ENCODE measurements around the gene FNDC10.
"Not testable (repeated sequence)": the region's sequence is repeated elsewhere in the genome, so short reads cannot be mapped to it uniquely, and the experiment has no call there.

Gene FNDC10

GRCh38 chr1:1599935-1600860 lies at the start of gene FNDC10:
Gene FNDC10, minus strand, starts transcription at chr1:1600135. Its CDS starts 120 bp downstream, at chr1:1600015.
- 0 out of 2 replicates have a peak within 1 kb of the TSS, but pooled peaks have one; percentile 17 for H3K27ac ChIP-seq
- TF ChIP-seq CTCF (IDR thresholded peaks at IDR 0.05) (no peak), ZFX (IDR thresholded peaks at IDR 0.05; ENCODE audit: borderline replicate concordance) (no peak)

DNA sequence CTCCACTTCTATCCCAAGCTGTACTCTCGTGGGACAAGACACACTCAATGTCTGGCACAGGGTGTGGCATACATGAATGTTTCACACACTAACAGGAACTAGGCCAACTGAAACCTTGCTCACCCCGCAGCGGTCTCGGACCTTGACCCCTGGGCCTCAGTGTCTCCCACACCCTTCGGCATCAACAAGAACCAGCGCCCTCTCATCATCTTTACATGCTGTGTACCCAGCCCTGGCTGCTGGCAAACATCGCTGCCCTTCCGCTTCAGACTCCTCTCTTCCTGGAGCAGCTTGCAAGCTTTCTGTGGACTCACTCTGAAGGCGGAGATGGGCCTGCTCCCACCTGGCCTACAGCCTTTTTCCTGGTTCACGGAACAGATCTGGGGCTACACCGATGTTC lies 48.3 kb upstream of the FNDC10 start:
- H3K27ac ChIP-seq = not testable (repeated sequence)

GRCh38 chr1:1647567-1648241 lies 47.8 kb upstream of the FNDC10 start:
- not testable (repeated sequence) for H3K27ac ChIP-seq

GRCh38 chr1:1646326-1646725 lies 46.4 kb upstream of the FNDC10 start:
- H3K27ac ChIP-seq = not testable (repeated sequence)

DNA sequence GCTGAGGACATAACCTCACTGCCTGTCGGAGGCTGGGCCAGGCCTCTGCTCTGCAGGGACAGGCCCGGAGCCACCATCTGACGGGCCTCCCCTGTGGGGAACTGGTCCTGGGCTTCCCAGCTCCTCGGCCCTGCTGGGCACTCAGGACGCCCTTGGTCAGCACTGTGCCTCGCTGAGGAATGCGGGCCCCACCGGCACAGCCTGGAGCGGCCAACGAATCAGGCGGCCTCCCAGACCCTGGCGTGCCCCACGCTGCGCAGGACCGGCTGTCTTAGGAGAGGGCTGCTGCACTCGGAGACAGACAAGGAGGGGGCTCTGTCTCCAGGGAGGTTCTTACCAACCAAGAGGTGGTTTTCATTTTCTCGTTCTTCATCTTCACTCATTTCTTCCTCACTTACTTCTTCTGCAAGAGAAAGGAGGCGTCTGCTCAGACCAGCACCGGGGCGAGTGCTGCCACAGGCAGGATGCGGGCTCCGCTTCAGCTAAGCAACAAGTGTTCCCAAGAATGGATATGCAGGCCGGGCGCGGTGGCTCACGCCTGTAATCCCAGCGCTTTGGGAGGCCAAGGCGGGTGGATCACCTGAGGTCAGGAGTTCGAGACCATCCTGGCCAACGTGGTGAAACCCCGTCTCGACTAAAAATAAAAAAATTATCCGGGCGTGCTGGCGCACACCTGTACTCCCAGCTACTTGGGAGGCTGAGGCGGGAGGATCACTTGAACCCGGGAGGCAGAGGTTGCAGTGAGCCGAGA lies 41.0 kb upstream of the FNDC10 start:
- not testable (repeated sequence) for H3K27ac ChIP-seq

DNA sequence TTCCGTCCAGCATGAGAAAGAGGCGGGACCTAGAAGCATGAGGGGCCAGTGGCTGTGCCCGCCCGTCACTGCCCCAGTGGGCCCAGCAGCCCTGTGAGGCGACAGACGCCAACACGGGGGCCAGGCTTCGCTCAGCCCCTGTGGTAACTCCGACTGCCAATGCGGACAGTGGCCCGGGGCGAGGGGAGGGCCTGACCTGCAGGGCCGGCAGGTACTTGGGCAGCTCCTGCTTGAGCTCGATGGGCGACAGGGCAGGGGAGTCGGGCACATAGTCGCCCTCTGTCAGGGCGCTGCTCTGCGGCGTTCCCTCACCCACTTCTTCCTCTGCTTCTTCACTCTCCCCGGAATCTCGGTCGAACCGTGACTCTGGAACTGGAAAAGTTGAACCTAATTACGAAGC lies 40.1 kb upstream of the FNDC10 start:
- H3K27ac ChIP-seq = not testable (repeated sequence)

DNA sequence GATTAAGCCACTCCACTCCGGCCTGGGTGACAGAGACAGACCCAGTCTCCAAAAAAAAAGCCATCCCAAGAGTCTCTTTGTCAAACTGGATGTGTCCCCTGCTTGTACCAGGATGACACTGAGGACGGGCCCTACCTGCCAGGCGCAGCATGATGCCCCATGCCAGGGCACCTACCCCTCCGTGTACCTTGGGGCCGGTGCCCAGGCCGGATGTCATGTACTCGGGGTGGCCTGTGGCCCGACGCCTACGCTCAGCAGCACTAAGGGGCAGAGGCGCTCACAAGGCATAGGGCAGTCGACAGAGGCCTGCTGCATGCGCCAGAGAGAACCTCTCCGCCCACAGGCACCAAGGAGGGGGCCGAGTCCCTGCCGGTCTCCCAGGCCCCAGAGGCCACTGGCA lies 39.4 kb upstream of the FNDC10 start:
- not testable (repeated sequence) for H3K27ac ChIP-seq

- not testable (repeated sequence) for H3K27ac ChIP-seq
These were observed 38.6 kb upstream of the FNDC10 start for GRCh38 chr1:1638528-1638927.

GRCh38 chr1:1637479-1637875 lies 37.5 kb upstream of the FNDC10 start:
- H3K27ac ChIP-seq = not testable (repeated sequence)

DNA sequence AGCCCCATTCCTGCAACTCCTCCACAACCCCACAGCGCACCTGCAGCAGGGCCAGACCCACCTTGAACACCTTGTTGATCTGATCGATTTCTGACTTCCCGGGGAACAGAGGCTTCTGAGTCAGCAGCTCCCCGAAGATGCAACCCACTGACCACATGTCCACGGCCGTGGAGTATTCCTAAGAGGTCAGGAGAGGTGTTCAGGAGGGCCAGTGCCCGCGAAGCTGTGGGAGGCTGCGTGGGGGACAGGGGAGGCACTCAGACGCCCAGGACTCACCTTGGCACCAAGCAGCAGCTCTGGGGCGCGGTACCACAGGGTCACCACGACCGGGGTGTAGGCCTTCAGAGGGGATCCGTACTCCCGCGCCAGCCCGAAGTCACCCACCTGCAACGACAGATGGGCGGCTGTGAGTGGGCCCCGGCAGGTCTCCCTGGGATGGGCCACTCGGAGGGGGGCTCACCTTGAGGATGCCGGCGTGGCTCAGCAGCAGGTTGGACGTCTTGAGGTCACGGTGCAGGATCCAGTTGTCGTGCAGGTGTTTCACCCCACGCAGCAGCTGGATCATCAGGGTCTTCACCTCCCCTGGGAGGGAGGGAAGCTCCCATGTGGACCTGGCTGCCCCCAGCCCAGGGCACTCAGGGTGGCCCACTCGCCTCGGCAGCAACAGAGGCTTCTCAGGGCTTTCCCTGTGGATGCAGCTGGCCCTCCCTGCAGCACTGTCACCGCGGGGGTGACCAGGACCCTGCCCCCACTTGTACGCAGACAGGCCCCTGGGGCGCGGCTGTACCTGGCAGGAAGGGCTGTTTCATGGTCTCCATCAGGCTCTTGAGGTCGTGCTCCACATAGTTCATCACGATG lies 36.9 kb upstream of the FNDC10 start:
- not testable (repeated sequence) for H3K27ac ChIP-seq

DNA sequence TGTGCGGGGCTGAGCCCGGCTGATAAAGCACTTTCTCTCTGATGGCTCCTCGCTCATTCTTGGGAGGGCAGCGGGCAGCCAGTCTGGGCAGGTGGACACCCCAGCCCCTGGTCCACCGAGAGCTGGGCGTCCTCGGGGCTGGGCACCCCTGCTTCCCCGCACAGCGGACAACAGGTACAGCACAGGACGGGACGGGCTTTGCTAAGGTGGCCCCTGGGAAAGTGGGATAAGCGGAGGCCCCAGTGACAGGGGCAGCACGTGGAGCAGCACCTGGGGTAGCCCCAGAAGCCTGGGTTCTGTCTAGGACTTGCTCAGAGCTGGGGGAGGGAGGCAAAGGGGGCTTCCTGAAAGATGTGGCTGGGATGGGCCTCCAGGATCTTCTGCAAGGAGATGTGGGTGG lies 34.7 kb upstream of the FNDC10 start:
- not testable (repeated sequence) for H3K27ac ChIP-seq

- H3K27ac ChIP-seq = not testable (repeated sequence)
These were observed 33.5 kb upstream of the FNDC10 start for GRCh38 chr1:1633409-1633808.

- no peak within 1 kb of the TSS for H3K27ac ChIP-seq
- no peak for TF ChIP-seq ZFX (IDR thresholded peaks at IDR 0.05; ENCODE audit: borderline replicate concordance)
- no peak for TF ChIP-seq CTCF (IDR thresholded peaks at IDR 0.05)
These were observed 32.0 kb upstream of the FNDC10 start, which contains the start of gene MMP23B for GRCh38 chr1:1631782-1632420. Gene MMP23B, plus strand, starts transcription at chr1:1632173. Its CDS starts 46 bp downstream, at chr1:1632219.

Data from 22Rv1 (cell line).